Adrenal gland (tissue), 5 donors: ENCODE results near the gene BLOC1S3.

ENCODE experiments used
- POLR2A ChIP-seq, 2 donors: fragments of 450-650 bp; IDR thresholded peaks; one replicate each; pipeline ENCODE4 v1.6.1; 2017; ENCODE audit warnings: antibody characterized with exemption in 2 of 2, mild to moderate bottlenecking in 2 of 2, moderate library complexity in 1 of 2
- TF ChIP-seq, protein P1 (sequence below), 6 experiments: fragments of 450-650 bp in 4 of 6; fragments of 200-600 bp in 2 of 6; sonication (generic) in 1 of 6; IDR thresholded peaks; 1 replicate in 5 of 6; 2 replicates in 1 of 6; pipeline versions ENCODE4 v1.5.1 to v1.8.0; 2016 to 2021; ENCODE audit warnings: antibody characterized with exemption in 6 of 6, mild to moderate bottlenecking in 2 of 6, moderate library complexity in 1 of 6
- donor health status: DM: no; HTN: no; CAD: no.

DNA sequence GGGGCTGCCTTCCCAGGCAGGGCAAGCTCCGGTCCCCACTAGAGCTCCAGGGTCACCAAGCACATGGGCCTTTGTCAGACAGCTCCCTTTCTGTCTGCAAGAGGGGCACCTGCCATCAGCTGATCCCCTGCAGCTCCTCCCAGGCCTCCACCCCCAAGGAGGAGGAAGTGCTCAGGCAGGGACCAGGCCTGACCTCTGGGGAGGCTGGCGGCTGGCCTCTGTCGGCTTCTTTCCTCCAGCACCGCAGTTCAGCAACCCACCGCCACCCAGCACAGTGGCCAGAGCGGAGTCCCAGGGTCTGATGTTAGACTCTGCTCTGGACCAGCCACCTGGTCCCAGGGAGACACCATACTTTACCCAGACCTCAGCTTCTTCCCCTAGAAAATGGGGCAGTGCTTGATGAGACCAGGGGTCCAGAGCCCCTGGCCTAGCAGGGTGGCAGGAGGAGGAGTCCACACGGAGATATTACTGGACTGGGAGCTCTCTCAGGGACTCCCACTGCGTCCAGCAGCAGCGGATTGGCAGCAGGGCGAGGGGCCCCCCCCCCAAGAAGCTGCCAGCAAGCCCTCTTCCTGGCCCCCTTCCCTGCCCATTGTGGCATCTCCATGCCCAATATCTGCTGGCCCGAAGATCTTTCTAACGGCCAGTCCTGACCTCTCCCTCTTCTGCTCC lies 41.9 kb upstream of the BLOC1S3 start:
- TF ChIP-seq POLR2A (IDR thresholded peaks at IDR 0.05) = no peak
- TF ChIP-seq, protein P1, sequence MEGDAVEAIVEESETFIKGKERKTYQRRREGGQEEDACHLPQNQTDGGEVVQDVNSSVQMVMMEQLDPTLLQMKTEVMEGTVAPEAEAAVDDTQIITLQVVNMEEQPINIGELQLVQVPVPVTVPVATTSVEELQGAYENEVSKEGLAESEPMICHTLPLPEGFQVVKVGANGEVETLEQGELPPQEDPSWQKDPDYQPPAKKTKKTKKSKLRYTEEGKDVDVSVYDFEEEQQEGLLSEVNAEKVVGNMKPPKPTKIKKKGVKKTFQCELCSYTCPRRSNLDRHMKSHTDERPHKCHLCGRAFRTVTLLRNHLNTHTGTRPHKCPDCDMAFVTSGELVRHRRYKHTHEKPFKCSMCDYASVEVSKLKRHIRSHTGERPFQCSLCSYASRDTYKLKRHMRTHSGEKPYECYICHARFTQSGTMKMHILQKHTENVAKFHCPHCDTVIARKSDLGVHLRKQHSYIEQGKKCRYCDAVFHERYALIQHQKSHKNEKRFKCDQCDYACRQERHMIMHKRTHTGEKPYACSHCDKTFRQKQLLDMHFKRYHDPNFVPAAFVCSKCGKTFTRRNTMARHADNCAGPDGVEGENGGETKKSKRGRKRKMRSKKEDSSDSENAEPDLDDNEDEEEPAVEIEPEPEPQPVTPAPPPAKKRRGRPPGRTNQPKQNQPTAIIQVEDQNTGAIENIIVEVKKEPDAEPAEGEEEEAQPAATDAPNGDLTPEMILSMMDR (IDR thresholded peaks at IDR 0.05) = no peak
